HG02623 (cell line): ENCODE measurements around the gene VSX1.

Experiments used
- ATAC-seq: cut with Tn5 transposase; IDR thresholded peaks from one replicate; pipeline ENCODE4 v1.9.1; 2021; ENCODE audit warnings: moderate library complexity; ENCODE audit not compliant: unreplicated experiment

The VSX1 gene

GRCh38 chr20:25054096-25054820 lies 27.7 kb downstream of the VSX1 start:
- ATAC-seq = no peak

GRCh38 chr20:25053255-25054031 lies 28.5 kb downstream of the VSX1 start:
- no peak for ATAC-seq

- ATAC-seq = no peak
These were observed 29.4 kb downstream of the VSX1 start for GRCh38 chr20:25052255-25053194.

- ATAC-seq = no peak
These were observed 30.4 kb downstream of the VSX1 start for GRCh38 chr20:25051386-25052155.

GRCh38 chr20:25050501-25051350 lies 31.2 kb downstream of the VSX1 start:
- ATAC-seq = no peak

GRCh38 chr20:25050082-25050481 lies 31.9 kb downstream of the VSX1 start:
- ATAC-seq = no peak

- ATAC-seq = no peak
These were observed 32.5 kb downstream of the VSX1 start for GRCh38 chr20:25049261-25050060.

- no peak for ATAC-seq
These were observed 33.4 kb downstream of the VSX1 start for GRCh38 chr20:25048519-25048952.

GRCh38 chr20:25047766-25048165 lies 34.2 kb downstream of the VSX1 start:
- ATAC-seq = no peak

GRCh38 chr20:25046736-25047666 lies 34.9 kb downstream of the VSX1 start:
- ATAC-seq = no peak

- no peak for ATAC-seq
These were observed 35.7 kb downstream of the VSX1 start for GRCh38 chr20:25046181-25046641.

GRCh38 chr20:25045343-25045712 lies 36.6 kb downstream of the VSX1 start:
- ATAC-seq = no peak

GRCh38 chr20:25044660-25045342 lies 37.1 kb downstream of the VSX1 start:
- ATAC-seq = no peak

GRCh38 chr20:25044261-25044560 lies 37.7 kb downstream of the VSX1 start:
- no peak for ATAC-seq

- no peak for ATAC-seq
These were observed 38.3 kb downstream of the VSX1 start for GRCh38 chr20:25043499-25044260.
